OCI-LY3 (cell line): Measurements from ENCODE around the gene CUBN.

ENCODE experiments used
- EZH2phosphoT487 ChIP-seq: fragments of 200-600 bp; shearing (Covaris generic); IDR thresholded peaks from 2 replicates; pipeline ENCODE4 v1.6.1; 2018; ENCODE audit warnings: antibody characterized with exemption, mixed run types, low read depth
- TF ChIP-seq, protein P1 (sequence below): fragments of 200-600, 300-600 bp; sonication (generic); IDR thresholded peaks from 2 replicates; pipeline ENCODE4 v1.5.1; 2014; ENCODE audit warnings: antibody characterized with exemption, low read length, low read depth

DNA sequence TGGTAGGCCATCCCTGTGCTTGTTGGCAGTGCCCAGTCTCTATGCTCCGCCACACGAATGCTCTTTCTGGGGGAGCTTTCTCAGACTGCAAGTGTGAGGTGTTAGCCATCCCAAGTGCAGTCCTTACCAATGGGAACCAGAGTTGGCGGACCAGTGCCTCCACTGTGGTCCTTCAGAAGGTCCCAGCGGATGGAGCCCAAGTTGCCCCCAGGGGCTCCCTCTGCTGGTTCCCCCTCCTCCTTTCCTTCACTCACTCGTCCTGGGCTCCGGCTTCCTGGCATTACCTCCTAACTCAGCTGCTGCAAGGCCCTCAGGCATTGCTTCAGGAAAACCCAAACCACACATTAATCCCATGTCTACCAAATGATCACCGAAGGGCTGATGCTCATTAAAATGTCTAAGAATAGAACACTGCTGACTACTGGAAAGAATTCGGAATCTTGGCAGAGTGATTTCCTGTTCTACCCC, 139.8 kb downstream of the CUBN start:
- TF ChIP-seq, protein P1, sequence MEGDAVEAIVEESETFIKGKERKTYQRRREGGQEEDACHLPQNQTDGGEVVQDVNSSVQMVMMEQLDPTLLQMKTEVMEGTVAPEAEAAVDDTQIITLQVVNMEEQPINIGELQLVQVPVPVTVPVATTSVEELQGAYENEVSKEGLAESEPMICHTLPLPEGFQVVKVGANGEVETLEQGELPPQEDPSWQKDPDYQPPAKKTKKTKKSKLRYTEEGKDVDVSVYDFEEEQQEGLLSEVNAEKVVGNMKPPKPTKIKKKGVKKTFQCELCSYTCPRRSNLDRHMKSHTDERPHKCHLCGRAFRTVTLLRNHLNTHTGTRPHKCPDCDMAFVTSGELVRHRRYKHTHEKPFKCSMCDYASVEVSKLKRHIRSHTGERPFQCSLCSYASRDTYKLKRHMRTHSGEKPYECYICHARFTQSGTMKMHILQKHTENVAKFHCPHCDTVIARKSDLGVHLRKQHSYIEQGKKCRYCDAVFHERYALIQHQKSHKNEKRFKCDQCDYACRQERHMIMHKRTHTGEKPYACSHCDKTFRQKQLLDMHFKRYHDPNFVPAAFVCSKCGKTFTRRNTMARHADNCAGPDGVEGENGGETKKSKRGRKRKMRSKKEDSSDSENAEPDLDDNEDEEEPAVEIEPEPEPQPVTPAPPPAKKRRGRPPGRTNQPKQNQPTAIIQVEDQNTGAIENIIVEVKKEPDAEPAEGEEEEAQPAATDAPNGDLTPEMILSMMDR = no peak
- no peak for TF ChIP-seq EZH2phosphoT487
